AG10803 (cell line): ENCODE results near the gene FBXO46.

Source experiments
- DNase-seq: peaks from one replicate; pipeline ENCODE4 v3.0.0; 2010; ENCODE audit warnings: low read depth
- H3K4me3 ChIP-seq: 2 replicates; pipeline ENCODE4 v1.5.1; 2011; ENCODE audit warnings: mild to moderate bottlenecking, low read length, control low read depth
- CTCF ChIP-seq: conservative IDR thresholded peaks from 2 replicates; pipeline ENCODE4 v1.5.1; 2011; ENCODE audit warnings: mild to moderate bottlenecking, low read length, control low read depth, inconsistent platforms

Gene FBXO46

DNA sequence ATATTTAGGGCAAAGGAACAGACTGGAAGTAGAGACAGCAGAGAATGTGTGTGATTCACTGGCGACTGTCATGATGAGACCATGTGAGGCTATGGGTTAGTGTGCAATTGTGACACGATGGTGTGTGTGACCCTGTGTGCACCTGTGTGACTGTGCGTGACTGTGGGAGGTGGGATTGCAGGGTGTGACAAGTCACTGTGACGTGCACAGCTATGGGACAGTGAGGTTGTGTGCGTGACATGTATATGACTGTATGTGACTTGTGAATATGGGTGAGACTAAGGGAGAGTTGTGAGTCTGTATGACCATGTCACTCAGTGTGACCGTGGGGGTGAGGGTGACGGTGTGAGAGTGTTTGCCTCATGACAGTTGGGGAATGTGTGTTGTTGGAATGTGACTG lies 66.1 kb downstream of the FBXO46 start:
- peak; percentile 14 for DNase-seq
- no peak for TF ChIP-seq CTCF
- no peak overlapping the region for H3K4me3 ChIP-seq

DNA sequence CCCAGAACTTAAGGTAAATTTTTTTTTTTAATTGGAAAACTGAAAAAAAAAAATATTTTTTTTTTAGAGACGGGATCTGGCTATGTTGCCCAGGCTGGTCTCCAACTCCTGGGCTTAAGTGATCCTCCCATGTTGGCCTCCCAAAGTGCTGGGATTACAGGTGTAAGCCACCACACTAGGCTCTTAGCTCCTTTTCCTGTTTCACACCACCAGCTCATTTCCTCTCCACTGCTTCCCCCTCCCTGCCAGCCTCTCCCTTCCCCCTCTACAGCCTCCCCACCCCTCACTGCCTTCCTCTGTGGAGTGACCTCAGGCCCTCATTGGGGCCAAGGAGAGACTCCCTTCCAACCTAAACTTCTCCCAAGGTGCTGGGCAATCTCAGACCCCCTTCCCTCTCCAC lies 66.9 kb downstream of the FBXO46 start:
- no peak for TF ChIP-seq CTCF
- H3K4me3 ChIP-seq, result no peak overlapping the region
- no peak for DNase-seq

GRCh38 chr19:45660636-45661035 lies 70.1 kb downstream of the FBXO46 start:
- DNase-seq, result no peak
- TF ChIP-seq CTCF, result no peak
- no peak overlapping the region for H3K4me3 ChIP-seq
